GM19240 (cell line): ENCODE data around the gene OR2L5.

Source experiments
- DNase-seq: peaks from one replicate; pipeline ENCODE4 v3.0.0; 2011; ENCODE audit warnings: low spot score; ENCODE audit not compliant: insufficient read length

OR2L5 gene

GRCh38 chr1:248013229-248013710 is at the start of gene OR2L5:
Gene OR2L5, plus strand, starts transcription at chr1:248013660. Its CDS starts 8,288 bp downstream, at chr1:248021948.
- DNase-seq, result no peak

GRCh38 chr1:247964933-247965332 is 48.5 kb upstream of the OR2L5 start, which contains the start of gene OR2AK2:
Gene OR2AK2, plus strand, starts transcription at chr1:247965233. Its CDS starts 144 bp downstream, at chr1:247965377.
- DNase-seq, result no peak

GRCh38 chr1:247966532-247967204 is 46.8 kb upstream of the OR2L5 start:
- DNase-seq, result no peak

- no peak for DNase-seq
These were observed 20.5 kb upstream of the OR2L5 start for GRCh38 chr1:247992986-247993385.

- no peak for DNase-seq
These were observed 14.6 kb upstream of the OR2L5 start for GRCh38 chr1:247998811-247999210.

GRCh38 chr1:248000169-248000568 is 13.3 kb upstream of the OR2L5 start:
- no peak for DNase-seq

GRCh38 chr1:248007778-248008177 is 5.7 kb upstream of the OR2L5 start:
- DNase-seq, result no peak

GRCh38 chr1:248009681-248010080 is 3.8 kb upstream of the OR2L5 start:
- DNase-seq, result no peak

GRCh38 chr1:248015803-248016202 is 2.3 kb downstream of the OR2L5 start:
- no peak for DNase-seq

- no peak for DNase-seq
These were observed 16.3 kb downstream of the OR2L5 start, which contains the start of gene OR2L2 for GRCh38 chr1:248029770-248030169. Gene OR2L2, plus strand, starts transcription at chr1:248030070. Its CDS starts 8,198 bp downstream, at chr1:248038268.

GRCh38 chr1:248045209-248045608 is 31.7 kb downstream of the OR2L5 start:
- DNase-seq, result no peak

- no peak for DNase-seq
These were observed 33.1 kb downstream of the OR2L5 start, which contains the start of gene OR2L3 for GRCh38 chr1:248046536-248046935. Gene OR2L3, plus strand, starts transcription at chr1:248046836. Its CDS starts 13,846 bp downstream, at chr1:248060682.

GRCh38 chr1:248047008-248047407 is 33.5 kb downstream of the OR2L5 start:
- DNase-seq, result no peak

GRCh38 chr1:248054671-248055070 is 41.2 kb downstream of the OR2L5 start:
- DNase-seq, result no peak

GRCh38 chr1:248055261-248055660 is 41.8 kb downstream of the OR2L5 start:
- no peak for DNase-seq

- no peak for DNase-seq
These were observed 51.6 kb downstream of the OR2L5 start for GRCh38 chr1:248065071-248065470.

- DNase-seq, result no peak
These were observed 52.1 kb downstream of the OR2L5 start for GRCh38 chr1:248065604-248066003.
